Measurements from ENCODE around the gene TF.
"Not testable (repeated sequence)": the region's sequence is repeated elsewhere in the genome, so short reads cannot be mapped to it uniquely, and the experiment has no call there.

Gene TF

GRCh38 chr3:133765256-133765655, 19.1 kb downstream of the TF start:
- no peak for DNase-seq (ENCODE audit: low read depth)

- DNase-seq (ENCODE audit: low read depth), result no peak
Observed at GRCh38 chr3:133767607-133768006, 21.4 kb downstream of the TF start.

GRCh38 chr3:133769536-133769935, 23.3 kb downstream of the TF start:
- no peak for DNase-seq (ENCODE audit: low read depth)

DNA sequence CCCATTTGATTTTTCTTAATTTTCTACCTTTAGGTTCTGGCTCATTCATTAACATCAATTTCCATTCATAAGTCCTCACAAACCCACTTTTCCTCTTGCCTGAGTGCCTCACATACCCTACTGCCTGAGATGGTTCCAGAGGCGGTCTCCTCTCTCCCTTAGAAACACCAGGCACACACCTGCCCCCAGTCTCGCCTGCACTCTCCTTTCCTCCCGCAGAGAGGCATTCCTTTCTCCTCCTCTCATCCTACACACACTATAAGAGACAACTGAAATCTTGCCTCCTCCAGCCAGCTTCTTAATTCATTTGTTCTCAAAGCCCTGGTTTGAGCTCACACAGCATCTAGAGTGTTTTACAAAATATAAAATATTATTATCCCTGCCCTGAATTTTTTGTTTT, 27.5 kb downstream of the TF start:
- DNase-seq (ENCODE audit: low read depth), result no peak

GRCh38 chr3:133775309-133775708, 29.1 kb downstream of the TF start:
- DNase-seq (ENCODE audit: low read depth), result no peak

DNA sequence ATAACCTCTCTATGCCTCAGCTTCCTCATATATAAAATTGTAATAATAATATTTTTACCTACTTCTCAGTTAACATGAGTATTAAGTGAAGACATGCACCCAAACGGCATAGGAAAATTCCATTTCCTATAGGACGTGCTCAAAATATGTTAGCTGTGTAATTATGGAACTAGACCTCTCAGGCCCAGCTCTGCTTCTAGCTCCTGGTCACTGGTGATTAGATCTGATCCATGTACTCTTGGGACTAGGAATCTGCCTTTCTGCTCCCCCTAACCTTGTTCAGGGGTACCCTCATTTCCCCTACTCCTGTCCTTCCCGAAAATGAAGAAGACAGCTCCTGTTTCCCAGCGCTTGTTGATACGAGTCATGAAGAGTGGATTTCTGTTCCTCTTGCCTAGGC, 29.6 kb downstream of the TF start:
- no peak for DNase-seq (ENCODE audit: low read depth)

- DNase-seq (ENCODE audit: low read depth), result no peak
Observed at GRCh38 chr3:133776794-133777438, 30.7 kb downstream of the TF start.

GRCh38 chr3:133777807-133778568, 31.8 kb downstream of the TF start:
- no peak for DNase-seq (ENCODE audit: low read depth)

DNA sequence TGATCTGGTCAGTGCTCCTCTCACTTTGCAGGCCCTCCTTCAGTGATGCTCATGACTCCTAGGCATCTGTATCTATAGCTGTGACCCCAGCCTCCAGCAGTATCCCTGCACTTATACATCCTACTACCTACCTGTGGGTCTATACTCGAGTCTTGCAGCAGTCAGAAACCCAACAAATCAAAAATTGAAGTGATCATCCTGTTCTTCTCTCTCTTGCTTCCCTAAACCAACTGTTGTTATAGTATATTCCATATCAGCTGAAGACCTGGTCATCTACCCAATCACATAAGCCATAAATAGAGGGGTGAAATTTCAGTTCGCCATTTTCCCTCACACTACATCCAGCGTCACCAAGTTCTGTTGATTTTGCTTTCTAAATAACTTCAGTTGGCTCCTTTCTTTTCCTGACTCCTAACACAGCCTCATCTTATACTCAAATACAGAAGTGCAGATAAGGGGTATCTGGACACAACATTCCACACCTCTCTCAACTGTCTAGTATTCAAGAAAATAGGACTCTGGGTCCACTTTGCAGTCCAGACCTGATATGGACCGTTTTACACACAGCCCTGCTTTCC, 33.5 kb downstream of the TF start:
- DNase-seq (ENCODE audit: low read depth), result no peak

GRCh38 chr3:133780756-133781155, 34.6 kb downstream of the TF start:
- not testable (repeated sequence) for DNase-seq (ENCODE audit: low read depth)

DNA sequence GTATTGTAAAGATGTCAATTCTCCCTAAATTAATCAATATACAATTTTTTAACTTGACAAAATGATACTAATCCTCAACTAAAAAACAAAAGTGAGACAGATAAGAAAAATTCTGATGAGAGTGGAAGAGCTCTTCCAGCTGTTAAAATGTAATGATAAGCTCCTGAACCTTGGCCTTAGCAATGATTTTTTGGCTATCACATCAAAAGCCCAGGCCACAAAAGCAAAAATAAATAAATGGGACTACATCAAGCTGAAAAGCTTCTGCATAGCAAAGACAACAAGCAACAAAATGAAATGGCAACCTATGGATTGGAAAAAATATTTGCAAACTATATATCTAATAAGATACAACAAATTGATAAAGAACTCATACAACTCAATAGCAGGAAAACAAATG, 35.4 kb downstream of the TF start:
- DNase-seq (ENCODE audit: low read depth), result no peak

DNA sequence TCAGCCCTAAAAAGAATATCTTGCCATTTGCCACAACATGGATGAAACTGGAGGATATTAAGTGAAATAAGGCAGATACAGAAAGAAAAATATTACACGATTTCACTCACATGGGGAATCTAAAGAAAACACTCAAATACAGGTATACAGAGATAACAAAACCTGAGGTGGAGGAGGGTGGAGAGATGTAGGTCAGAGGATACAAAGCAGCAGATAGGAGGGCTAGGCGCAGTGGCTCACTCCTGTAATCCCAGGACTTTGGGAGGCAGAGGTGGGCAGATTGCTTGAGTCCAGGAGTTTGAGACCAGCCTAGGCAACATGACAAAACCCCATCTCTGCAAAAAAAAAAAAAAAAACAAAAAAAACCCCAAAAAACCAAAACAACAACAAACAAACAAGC, 36.3 kb downstream of the TF start:
- DNase-seq (ENCODE audit: low read depth), result no peak

GRCh38 chr3:133783762-133784161, 37.6 kb downstream of the TF start:
- DNase-seq (ENCODE audit: low read depth), result no peak

GRCh38 chr3:133788024-133788423, 41.8 kb downstream of the TF start:
- DNase-seq (ENCODE audit: low read depth), result no peak

DNA sequence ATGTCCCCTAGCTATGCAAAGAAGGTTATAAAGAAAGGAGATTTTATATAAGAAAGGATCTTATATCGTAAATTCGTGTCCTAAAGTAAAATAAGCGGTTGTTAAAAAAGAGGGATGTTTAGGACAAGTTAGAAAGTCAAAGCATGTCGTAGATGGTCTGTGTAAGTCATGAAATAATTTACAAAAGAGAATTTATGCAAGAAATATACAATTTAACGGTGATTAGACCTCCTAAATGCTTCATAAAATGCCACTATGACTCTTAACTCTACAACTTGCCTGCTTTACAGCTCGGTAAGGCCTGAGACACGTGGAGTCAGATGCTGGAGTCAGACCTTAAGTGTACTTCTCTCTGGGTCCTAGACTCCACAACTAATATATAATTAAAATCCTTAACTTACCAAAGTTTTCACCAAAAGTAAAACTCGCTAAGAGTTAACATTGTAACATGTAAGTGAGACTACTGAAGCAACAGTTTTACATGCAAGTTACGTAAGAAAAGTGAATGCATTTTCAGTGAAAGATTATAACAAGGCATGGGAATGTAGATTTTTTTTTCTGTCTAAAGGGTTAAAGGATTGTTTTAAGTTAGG, 46.1 kb downstream of the TF start:
- DNase-seq (ENCODE audit: low read depth), result no peak

DNA sequence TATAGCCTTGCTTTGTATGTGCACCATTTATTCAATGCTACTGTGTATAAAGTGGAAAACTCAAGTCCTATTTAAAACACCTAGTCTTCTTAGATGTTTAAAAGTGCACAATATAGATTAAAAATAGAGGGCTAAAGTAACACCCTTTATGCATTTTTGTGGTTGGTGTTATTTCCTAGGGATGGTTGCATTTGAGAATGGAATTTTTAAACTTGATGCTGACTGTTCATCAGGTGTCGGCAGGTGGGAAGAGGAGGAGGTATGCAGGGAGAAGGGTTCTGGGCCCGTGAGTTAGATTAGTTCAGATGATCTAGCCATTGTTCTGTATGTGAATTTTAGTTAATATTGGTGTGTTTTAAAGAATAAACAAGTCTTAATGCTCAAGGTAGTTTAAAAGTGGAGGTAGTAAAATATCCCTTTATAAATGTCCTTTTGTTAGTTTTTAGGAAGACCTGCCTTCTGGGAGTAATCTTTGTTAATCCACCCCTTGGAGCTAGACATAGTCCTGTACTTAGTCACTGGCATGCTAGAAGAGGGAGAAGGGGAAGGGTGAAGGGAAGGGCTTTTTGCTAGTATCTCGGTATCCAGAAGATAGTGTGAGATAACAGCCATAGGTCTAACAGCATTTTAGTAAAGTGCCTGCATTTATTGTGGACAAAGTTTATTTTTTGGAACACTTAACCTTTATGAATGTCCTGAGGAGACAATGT, 51.4 kb downstream of the TF start:
- no peak for DNase-seq (ENCODE audit: low read depth)

DNA sequence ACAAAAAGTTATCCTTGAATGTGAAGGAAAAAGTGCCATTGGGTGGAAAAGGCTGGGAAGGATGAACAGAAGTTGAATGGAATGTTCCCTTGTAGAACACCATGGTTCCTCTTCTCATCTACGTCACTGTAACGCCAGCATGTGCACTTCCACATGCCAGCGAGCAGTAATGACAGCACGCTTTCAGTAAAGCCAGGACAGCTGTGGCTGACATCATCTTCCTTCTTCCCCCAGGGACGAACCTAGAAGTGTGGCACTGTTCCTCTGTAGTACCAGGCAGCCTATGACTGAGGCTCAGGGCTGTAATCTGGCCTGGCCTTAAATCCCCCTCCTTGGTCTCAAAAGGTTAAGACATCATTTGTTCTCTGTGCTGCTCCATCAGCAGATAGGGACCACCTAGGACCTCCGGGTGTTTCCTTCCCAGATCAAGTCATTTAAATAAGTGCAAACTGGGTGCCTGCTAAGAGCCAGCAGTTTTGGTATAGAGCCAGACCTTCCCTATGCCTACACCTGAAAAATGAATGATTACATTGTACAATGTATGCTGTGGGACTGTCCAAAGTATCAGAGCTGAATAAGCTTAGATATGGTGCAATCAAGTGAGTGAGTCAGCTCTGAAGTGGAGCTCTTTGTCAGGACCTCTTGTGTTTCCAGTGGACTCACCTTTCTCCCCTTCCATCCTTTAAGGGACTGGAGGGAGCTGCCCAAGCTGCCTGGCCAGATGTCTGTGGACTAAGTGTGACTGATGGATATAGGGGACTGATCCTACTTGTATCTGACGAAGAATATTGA, 53.8 kb downstream of the TF start:
- no peak for DNase-seq (ENCODE audit: low read depth)

DNA sequence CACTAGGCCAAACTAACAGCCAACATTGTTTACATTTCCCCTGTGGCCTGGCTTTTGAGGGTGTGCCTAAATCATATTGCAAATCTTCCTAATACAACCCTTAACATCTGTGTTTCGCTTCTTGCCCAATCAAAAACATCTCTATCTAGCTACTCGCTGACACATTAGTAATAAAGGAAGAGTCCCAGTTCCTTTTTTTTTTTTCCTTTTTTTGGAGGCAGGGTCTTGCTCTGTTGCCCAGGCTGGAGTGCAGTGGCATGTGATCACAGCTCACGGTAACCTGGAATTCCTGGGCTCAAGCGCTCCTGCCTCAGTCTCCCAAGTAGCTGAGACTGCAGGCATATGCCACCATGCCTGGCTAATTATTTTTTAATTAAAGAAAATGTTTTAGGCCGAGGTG, 57.3 kb downstream of the TF start:
- DNase-seq (ENCODE audit: low read depth), result no peak

DNA sequence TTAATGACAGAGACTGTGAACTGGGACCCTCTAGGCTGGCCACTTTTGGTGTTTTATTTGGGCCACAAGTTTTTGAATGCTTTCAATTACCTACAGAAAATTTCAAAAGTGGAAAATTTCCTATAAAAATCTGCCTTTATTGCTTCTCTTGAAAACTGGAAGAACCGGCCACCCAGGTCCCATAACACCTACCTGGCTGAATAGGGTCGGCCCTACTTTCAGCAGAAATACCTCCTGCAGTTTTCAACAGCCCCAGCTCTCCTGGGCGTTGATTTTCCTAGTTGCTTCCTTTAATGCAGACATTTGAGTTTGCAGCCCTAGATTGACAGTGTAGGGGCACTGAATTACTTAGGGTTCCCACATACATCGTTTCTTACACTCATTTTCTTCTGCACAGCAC, 58.7 kb downstream of the TF start:
- no peak for DNase-seq (ENCODE audit: low read depth)

GRCh38 chr3:133805384-133805701, 59.1 kb downstream of the TF start:
- no peak for DNase-seq (ENCODE audit: low read depth)

GRCh38 chr3:133805702-133806475, 59.7 kb downstream of the TF start, which contains the start of gene SRPRB:
SRPRB (plus strand) TSS chr3:133805815; CDS start chr3:133805849, 34 bp downstream.
- DNase-seq (ENCODE audit: low read depth), result peak; percentile 91

All from fibroblast of gingiva (primary cell).